ENCODE measurements around the gene NR2C2.

GRCh38 chr3:14962762-14963161 lies 15.4 kb downstream of the NR2C2 start:
- no peak for TF ChIP-seq CEBPB (IDR thresholded peaks at IDR 0.05; ENCODE audit: borderline replicate concordance, low read depth, low read length)
- TF ChIP-seq, protein P1, sequence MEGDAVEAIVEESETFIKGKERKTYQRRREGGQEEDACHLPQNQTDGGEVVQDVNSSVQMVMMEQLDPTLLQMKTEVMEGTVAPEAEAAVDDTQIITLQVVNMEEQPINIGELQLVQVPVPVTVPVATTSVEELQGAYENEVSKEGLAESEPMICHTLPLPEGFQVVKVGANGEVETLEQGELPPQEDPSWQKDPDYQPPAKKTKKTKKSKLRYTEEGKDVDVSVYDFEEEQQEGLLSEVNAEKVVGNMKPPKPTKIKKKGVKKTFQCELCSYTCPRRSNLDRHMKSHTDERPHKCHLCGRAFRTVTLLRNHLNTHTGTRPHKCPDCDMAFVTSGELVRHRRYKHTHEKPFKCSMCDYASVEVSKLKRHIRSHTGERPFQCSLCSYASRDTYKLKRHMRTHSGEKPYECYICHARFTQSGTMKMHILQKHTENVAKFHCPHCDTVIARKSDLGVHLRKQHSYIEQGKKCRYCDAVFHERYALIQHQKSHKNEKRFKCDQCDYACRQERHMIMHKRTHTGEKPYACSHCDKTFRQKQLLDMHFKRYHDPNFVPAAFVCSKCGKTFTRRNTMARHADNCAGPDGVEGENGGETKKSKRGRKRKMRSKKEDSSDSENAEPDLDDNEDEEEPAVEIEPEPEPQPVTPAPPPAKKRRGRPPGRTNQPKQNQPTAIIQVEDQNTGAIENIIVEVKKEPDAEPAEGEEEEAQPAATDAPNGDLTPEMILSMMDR (CRISPR knock-in tag; IDR thresholded peaks at IDR 0.05) = no peak
- TF ChIP-seq JARID2 (CRISPR knock-in tag; IDR thresholded peaks at IDR 0.05; ENCODE audit: insufficient replicate concordance) = no peak
- TF ChIP-seq ZNF589 (CRISPR knock-in tag; conservative IDR thresholded peaks at IDR 0.05) = no peak
- TF ChIP-seq, protein P2, sequence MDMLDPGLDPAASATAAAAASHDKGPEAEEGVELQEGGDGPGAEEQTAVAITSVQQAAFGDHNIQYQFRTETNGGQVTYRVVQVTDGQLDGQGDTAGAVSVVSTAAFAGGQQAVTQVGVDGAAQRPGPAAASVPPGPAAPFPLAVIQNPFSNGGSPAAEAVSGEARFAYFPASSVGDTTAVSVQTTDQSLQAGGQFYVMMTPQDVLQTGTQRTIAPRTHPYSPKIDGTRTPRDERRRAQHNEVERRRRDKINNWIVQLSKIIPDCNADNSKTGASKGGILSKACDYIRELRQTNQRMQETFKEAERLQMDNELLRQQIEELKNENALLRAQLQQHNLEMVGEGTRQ (IDR thresholded peaks at IDR 0.05; ENCODE audit: low read depth, low read length) = no peak
- TF ChIP-seq, protein P2 (CRISPR knock-in tag; IDR thresholded peaks at IDR 0.05; ENCODE audit: borderline replicate concordance) = no peak
- TF ChIP-seq ZNF780A (CRISPR knock-in tag; IDR thresholded peaks at IDR 0.05) = no peak
- no peak for TF ChIP-seq NCOR1 (IDR thresholded peaks at IDR 0.05; ENCODE audit: borderline replicate concordance, low read length)
- TF ChIP-seq, protein P3, sequence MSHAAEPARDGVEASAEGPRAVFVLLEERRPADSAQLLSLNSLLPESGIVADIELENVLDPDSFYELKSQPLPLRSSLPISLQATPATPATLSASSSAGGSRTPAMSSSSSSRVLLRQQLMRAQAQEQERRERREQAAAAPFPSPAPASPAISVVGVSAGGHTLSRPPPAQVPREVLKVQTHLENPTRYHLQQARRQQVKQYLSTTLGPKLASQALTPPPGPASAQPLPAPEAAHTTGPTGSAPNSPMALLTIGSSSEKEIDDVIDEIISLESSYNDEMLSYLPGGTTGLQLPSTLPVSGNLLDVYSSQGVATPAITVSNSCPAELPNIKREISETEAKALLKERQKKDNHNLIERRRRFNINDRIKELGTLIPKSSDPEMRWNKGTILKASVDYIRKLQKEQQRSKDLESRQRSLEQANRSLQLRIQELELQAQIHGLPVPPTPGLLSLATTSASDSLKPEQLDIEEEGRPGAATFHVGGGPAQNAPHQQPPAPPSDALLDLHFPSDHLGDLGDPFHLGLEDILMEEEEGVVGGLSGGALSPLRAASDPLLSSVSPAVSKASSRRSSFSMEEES (CRISPR knock-in tag; IDR thresholded peaks at IDR 0.05) = no peak
- TF ChIP-seq RAD21 (CRISPR knock-in tag; IDR thresholded peaks at IDR 0.05) = no peak
- no peak for TF ChIP-seq HES4 (CRISPR knock-in tag; IDR thresholded peaks at IDR 0.05; ENCODE audit: borderline replicate concordance)
